HFFc6 (cell line): ENCODE results near the gene VRK1. TPM values are rescaled to one million over a fixed set of nuclear protein-coding genes. Genes with fewer than 3 reads are reported as not detected.

ENCODE experiments used
- DNase-seq: peaks from one replicate; pipeline ENCODE4 v3.0.0-alpha.2; 2018
- H3K27ac Mint-ChIP-seq: 2 replicates; pipeline ENCODE4 v1.8.0; 2020; ENCODE audit warnings: mild to moderate bottlenecking, mixed read lengths
- H3K27me3 Mint-ChIP-seq: 2 replicates; pipeline ENCODE4 v1.8.0; 2021; ENCODE audit warnings: mild to moderate bottlenecking, moderate library complexity, mixed read lengths; ENCODE audit not compliant: insufficient read depth
- H3K36me3 Mint-ChIP-seq: 2 replicates; pipeline ENCODE4 v1.8.0; 2021; ENCODE audit warnings: low read depth, mixed read lengths
- H3K4me1 Mint-ChIP-seq: 2 replicates; pipeline ENCODE4 v1.8.0; 2020; ENCODE audit warnings: low read depth, mixed read lengths
- H3K4me3 Mint-ChIP-seq: 2 replicates; pipeline ENCODE4 v1.8.0; 2020; ENCODE audit warnings: mild to moderate bottlenecking, moderate library complexity, mixed read lengths
- H3K9me3 Mint-ChIP-seq: 2 replicates; pipeline ENCODE4 v1.8.0; 2020; ENCODE audit warnings: mild to moderate bottlenecking, mixed read lengths
- CTCF ChIP-seq: fragments of 200-600 bp; sonication (generic); IDR thresholded peaks from 2 replicates; pipeline ENCODE4 v1.5.0; 2021; ENCODE audit warnings: antibody characterized with exemption, mild to moderate bottlenecking
- total RNA-seq, 6 experiments: library from RNA; stranded (reverse); fragmentation: NEBNext Ultra II Directional; extraction: Animal tissue kit (Norgen Biotek cat#: 25700); gene quantifications; 2 replicates in 1 of 6; 3 replicates in 5 of 6; pipeline ENCODE4 v1.2.3, GENCODE V29; 2021

VRK1 gene
- total RNA-seq, 6 experiments from 2014 or later, result 10.1 to 19.1 (median 17.5) TPM

GRCh38 chr14:96811265-96811664 lies 14.1 kb downstream of the VRK1 start:
- Mint-ChIP-seq H3K4me1 (peaks cover 35% of the 10 kb centered on the region), H3K9me3 (no peaks in the 10 kb centered on the region), H3K27me3 (peaks cover 2% of the 10 kb centered on the region), H3K4me3 (peak overlapping the region; percentile 70), H3K27ac (peak overlapping the region; percentile 84), H3K36me3 (0 out of 2 replicates have a peak, but pooled peaks cover 3% of the 10 kb centered on the region)
- TF ChIP-seq CTCF, result no peak
- DNase-seq, result peak; percentile 84

- Mint-ChIP-seq H3K4me1 (peaks cover 40% of the 10 kb centered on the region), H3K27me3 (no peaks in the 10 kb centered on the region; the same call in 1 of the 2 replicates), H3K36me3 (no peaks in the 10 kb centered on the region), H3K4me3 (peak overlapping the region; percentile 70; the same call in 1 of the 2 replicates), H3K9me3 (no peaks in the 10 kb centered on the region), H3K27ac (peak overlapping the region; percentile 84)
- no peak for DNase-seq
- no peak for TF ChIP-seq CTCF
Observed at GRCh38 chr14:96811985-96812667, 14.9 kb downstream of the VRK1 start.

GRCh38 chr14:96816281-96816680 lies 19.1 kb downstream of the VRK1 start:
- no peak overlapping the region for H3K4me3 Mint-ChIP-seq
- H3K27ac Mint-ChIP-seq, result no peak overlapping the region

GRCh38 chr14:96817750-96818666 lies 20.8 kb downstream of the VRK1 start:
- Mint-ChIP-seq H3K9me3 (no peaks in the 10 kb centered on the region), H3K36me3 (0 out of 2 replicates have a peak, but pooled peaks cover 9% of the 10 kb centered on the region), H3K4me3 (no peak overlapping the region; the same call in 1 of the 2 replicates), H3K4me1 (peaks cover 25% of the 10 kb centered on the region), H3K27ac (no peak overlapping the region; the same call in 1 of the 2 replicates), H3K27me3 (no peaks in the 10 kb centered on the region; the same call in 1 of the 2 replicates)
- no peak for DNase-seq
- no peak for TF ChIP-seq CTCF

More at GRCh38 chr14:96816281-96816680, 19.1 kb downstream of the VRK1 start:
- Mint-ChIP-seq H3K9me3 (no peaks in the 10 kb centered on the region), H3K36me3 (0 out of 2 replicates have a peak, but pooled peaks cover 9% of the 10 kb centered on the region), H3K4me1 (peaks cover 36% of the 10 kb centered on the region), H3K27me3 (no peaks in the 10 kb centered on the region; the same call in 1 of the 2 replicates)
- TF ChIP-seq CTCF, result no peak
- DNase-seq, result no peak

GRCh38 chr14:96821501-96821900 lies 24.3 kb downstream of the VRK1 start:
- no peaks in the 10 kb centered on the region for H3K9me3 Mint-ChIP-seq
- no peak for TF ChIP-seq CTCF
- peaks cover 52% of the 10 kb centered on the region for H3K4me1 Mint-ChIP-seq
- DNase-seq, result no peak
- H3K27ac Mint-ChIP-seq, result no peak overlapping the region
- H3K36me3 Mint-ChIP-seq, result 0 out of 2 replicates have a peak, but pooled peaks cover 9% of the 10 kb centered on the region
- no peaks in the 10 kb centered on the region for H3K27me3 Mint-ChIP-seq
- no peak overlapping the region for H3K4me3 Mint-ChIP-seq
